HG03039 (cell line): ENCODE results near the gene ADGRB2.

ENCODE experiments used
- ATAC-seq: cut with Tn5 transposase; IDR thresholded peaks from one replicate; pipeline ENCODE4 v1.9.1; 2021; ENCODE audit warnings: mild to moderate bottlenecking, moderate library complexity; ENCODE audit not compliant: unreplicated experiment

ADGRB2 gene

DNA sequence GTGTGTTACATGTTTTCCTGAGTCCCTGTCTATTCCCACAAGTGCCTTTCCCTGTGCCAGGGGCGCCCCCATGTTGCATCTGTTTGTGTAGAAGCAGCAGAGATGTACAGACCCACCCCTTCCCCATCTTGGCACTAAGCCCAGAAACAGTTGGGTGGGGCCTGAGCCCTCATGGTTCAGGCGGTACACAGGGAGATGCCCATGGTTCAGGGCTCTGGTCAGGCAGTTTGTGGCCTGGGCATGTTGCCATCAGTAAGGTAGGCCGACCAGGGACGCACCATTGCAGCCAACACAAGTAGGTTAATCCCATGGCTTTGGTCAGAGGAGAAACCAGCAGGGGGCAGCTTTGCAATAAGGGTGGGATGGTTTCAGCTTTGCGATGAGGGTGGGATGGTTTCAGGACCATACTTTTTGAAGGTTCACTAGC, 914 bp upstream of the ADGRB2 start:
- ATAC-seq = no peak

DNA sequence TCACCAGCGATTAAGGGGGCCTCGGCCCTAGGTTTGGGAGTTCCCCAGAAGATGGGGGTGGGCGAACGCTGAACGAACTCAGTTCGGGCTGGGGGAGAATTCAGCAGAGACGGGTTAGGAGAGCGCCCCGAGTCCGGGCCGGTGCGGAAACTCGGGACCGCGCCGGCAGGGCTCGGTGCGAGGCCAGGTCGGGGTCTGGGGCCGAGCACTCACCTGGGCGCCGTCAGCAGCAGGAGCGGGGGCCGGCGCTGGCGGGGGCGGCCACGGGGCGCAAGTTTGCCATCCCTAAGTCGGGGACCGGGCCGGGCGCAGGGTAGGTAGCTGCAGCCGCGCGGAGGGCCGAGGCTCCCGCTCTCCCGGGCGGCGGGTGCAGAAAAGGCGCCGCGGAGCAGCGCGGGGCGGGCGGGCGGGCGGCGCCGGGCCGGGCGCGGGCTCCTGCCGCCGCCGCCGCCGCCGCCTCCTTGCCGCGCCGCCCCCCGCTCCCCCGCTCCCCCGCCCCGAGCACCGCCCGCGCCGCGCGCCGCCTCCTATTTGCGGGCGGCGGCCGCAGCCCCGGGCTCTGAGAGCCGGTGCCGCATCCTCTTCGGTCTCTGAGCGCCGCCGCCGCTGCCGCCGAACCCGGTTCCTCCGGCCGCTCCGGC, 349 bp downstream of the ADGRB2 start:
- ATAC-seq = no peak

DNA sequence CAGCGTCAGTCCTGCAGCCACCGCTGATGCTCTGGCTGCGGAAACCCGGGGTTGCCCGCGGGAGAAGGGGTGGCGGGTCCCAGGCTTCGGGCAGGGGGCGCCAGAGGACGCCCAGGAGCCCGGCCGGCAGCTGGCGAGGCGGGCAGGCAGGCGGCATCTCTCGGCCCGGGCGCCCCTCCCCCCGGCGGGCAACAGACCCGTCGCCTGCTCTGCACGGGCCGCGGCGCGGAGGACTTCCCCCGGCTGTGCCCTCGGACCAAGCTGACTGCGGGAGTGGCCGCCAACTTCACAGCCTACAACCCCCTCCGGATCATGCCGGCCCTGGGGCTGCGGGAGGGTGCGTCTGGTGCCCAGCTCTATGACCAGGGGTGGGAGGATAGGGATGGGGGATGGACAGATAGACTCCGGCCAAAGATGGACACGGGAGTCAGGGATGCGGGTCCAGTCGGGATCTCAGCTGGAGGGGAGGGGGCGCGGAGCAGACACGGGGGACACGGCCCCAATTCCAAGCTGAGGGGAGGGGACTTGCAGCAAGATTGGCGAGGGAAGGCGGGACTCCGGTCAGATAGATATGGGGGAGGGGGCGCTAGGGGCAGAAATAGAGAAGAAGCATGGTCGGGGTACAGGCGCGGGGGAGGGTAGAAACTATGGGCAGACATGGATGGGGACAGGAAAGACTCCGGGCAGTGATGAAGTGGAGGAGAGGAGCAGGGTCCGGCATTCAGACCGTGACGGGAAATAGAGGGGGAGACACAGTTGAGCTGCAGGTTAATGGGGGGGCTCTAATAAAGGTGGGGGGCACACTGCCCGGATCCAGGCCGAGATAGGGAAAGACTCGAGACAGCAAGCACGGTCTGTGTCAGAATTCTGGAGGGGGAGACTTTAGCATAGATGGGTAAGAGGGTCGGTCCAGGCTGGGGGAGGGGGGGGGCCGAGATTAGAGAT, 1.1 kb downstream of the ADGRB2 start:
- ATAC-seq = no peak

DNA sequence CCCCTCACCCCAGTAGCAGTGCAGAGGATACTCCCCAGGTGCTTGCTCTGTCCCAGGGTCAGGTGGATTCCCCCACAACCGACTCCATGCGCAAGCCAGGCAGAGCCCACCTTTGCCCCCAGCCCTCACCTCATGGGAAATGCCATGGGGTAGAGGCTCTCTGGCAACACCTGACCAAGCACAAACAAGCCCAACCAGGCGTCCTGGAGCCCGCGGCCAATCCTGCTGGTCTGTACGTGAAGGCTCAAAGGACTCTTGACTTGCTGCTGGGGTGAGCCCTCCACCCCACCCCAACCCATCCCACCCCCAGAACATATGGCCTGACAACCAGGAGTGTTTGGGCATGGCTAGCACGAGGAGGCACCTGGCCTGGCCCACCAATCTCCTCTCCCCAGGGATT, 1.8 kb downstream of the ADGRB2 start:
- no peak for ATAC-seq

DNA sequence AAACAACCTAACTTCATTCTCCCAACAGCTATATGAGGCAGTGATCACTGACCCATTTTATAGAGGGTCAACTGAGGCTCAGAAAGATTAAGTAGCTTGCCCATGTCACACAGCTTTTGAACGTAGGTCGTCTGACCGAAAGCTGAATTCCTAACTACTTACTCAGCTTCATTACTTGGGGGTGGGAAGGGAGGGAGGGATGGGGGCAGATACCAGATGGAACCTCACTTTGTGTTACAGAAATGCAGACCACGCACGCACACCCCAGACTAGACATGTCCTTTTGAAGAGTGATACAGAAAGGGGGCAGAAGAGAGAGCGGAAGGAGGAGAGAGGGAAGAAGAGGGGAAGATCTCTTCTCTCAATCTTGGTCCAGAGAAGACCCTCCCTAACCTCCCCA, 2.3 kb downstream of the ADGRB2 start:
- ATAC-seq = no peak

DNA sequence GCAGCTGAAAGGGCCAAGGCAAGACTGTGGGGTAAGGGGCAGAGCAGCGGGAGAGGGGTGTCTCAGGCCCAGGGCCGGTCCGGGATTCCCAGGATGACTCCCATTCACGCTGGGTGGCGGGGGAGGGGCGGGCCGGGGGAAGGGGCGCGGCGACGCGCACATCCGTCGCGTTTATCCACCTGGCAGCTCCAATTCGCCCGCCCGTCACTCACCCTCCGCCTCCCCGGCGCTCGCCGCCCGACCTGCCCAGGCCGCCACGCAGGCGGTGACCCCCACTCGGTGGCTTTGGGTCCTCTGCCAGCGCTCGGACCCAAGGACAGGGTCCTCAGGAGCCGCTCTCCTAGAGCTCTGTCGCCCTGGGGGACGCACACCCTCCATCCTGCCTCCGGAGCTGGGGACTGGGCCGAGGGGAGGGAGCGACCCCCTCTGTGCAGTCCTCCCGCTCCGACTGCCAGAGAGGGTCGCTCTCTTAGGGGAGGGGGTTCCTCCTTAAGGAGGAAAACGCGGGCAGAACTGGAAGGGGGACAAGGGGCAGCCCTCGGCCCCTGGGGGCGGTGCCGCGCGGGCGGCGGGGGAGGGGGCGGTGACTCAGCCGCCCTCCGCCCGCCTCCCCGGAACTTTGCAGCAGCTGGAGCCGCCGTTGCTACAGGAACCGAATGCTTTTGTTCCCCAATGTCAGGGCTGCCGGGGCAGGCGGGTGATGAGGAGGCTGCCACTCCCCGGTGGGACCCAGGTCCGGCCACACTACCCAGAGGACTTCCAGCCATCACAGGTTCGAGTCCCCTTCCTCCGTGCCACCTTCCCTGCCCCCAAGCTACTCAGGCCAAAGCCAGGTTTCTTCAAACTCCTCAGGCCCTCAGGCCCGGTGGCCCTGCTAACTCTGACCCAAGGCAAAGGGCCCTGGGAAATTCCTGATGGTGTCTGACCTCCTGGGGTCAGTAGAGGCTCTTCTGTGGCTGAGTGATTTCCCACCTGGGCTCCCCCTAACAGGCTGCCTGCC, 3.4 kb downstream of the ADGRB2 start:
- ATAC-seq = no peak

DNA sequence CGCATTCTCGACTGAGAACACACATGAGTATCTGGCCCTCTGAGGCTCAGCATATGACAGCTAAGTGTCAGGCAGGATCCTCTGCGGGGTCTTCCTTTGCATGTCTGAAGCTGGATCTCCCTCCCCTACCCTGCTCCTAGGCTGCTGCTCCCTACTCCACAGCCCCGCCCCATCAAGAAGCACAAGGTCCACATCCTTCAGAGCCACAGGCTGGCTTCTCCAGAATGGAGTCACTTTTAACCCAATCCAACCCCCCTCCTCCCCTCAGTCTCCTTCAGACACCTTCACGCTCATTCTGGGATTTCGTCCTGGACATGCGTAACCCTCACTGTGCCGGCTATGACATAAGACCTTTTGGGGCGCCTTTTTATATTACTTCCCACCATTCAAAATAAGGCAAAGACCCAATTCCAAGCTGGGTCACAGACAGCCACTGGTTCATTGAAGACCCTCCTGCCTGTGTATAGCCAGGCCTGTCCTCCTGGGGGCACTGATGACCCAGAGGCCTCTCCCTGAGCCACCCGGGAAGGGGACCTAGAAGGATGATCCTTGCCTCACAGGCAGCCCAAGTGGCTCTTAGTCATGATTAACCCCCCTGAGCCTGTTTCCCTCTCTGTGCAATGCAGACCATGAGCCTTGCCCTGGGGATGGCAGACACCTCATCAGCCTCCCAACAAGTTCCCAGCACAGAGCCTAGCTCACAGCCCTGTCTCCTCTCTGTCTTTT, 4.7 kb downstream of the ADGRB2 start:
- ATAC-seq = no peak

DNA sequence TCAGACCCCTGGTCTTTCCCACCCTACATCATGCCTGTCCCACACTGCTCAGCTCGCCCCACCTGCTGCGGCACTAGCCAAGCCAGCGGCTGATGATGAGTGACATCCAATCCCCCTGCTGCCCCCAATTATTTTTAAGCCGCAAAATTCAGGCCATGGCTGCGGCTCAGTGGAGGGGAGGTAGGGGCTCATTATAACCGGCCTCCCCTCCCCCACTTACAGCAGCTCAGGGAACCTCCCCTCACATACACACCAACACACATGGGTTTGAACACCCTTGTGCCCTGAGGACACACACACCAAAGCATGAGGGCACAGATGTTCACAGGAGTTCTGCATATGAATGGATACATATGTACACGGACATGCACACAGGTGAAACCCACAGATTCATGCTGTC, 5.3 kb downstream of the ADGRB2 start:
- no peak for ATAC-seq

DNA sequence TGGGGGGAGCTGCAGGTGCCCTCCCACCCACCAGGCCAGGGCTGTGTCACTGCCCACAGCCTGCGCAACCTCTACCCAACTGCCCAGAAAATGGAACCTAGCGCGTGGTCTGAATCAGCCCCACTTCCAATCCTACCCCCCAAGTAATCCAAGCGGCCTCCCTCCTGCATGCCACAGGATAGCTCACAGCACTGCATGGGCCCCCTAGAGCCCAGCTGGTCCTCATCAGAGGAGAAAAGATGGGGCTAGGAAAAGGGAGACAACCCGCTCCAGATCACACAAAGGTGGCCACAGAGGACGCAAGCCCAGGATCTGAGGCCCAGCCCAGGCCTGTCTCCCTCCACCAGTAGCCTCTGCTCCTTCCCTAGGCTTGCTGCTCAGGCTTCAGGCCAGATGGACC, 6.2 kb downstream of the ADGRB2 start:
- ATAC-seq = no peak

DNA sequence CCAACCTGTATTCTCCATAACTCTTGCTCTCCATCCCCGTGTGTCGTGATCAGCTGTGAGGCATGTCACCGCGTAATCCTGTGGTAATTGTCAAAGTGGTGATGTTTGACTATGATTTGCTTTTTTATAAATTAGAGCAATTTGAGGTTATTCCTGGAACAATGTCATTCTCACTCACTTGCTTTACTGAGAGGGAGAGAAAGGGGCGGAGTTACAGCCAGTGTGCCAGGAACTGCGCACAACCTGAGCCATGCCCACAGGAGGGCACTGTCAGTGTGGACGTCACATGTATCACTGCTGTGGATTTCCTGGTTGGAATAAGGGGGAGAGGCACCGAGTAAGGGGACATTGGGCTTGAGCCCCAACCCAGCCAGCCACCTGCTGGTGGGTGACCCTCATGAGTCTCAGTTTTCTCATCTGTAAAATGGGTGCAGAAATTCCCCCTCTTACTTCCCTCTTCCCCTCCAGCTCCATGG, 6.9 kb downstream of the ADGRB2 start:
- no peak for ATAC-seq

DNA sequence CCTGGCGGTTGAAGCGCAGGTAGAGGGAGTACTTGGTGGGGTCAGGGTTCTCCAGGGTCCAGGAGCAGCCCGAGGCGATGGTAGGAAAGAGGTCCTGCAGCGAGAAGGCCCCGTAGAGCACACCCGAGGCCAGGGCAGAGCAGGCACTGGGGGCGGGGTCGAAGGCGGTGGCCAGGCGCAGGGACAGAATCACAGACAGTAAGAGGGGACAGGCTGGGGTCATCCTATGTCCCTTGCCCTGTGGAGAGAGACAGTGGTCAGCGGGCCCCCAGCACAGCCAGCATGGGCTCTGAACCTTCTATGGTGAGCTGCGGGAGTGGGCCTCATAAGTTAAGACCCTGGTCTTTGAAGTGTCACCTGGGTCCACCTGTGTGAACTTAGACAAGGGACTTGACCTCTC, 7.6 kb downstream of the ADGRB2 start:
- ATAC-seq = no peak

DNA sequence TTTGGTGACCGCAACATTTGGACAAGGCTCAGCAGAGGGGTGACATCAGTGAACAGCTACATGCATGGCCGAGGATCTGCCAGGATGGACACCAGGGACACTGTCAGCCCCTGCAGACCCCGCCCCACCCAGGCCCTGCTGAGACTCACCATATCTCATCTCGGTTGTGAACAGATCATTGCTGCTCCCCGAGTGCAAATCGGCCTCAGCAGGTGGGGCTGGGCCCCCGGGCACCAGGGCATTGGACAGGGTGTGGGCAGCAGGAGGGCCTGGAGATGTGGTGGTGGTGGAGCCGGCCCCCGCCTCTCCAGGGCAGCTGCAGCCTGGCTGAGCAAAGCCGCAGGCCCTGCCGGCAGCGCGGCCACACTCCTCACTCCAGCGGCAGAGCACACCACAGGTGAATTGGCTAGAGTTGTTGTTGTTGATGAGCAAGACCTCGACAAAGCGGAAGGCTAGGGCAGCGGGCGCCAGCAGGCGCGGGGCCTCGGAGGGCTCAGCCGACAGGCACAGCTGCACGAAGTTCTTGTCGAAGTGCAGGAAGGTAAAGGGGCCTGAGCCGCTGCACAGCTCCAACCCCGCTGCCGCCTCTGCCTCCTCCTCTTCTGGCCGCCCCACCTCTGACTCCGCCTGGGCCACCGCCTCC, 8.2 kb downstream of the ADGRB2 start:
- ATAC-seq = no peak

DNA sequence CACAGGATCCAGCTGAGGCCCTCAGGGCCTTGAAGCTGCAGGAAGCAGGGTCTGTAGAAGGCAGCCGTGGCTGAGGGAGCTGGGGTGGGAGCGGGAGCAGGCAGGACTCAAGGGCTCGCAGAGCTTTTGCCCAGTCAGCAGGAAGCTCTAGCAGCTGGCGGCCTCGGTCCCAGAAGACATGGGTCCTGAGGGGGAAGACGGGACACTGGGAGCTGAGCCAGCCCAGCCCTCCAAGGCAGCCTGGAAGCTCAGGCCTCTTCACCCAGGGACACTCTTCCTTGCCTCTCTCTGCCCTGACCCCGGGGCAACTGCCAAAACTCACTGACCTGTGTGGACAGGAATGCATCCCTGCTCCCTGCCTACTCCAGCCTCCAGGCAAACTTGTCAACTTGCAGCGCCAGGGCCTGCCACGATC, 8.9 kb downstream of the ADGRB2 start:
- no peak for ATAC-seq

DNA sequence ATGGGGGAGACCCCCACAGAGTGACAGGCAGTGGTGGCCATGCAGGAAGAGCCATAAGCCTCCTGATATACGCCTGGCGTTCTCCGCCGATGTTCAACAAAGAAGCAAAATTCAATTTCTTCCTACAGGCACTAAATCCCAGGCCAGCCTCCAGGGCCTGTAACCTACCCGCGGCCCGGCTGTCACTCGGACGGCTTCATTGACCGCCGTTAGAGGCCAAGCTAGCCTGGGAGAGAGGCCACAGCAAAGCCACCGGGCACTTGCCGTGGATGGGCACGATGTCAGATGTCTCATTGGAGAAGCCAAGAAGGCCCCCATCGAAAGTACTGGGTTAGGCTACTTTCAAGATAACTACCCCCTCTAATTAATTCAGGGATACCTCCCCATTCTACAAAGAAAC, 9.7 kb downstream of the ADGRB2 start:
- no peak for ATAC-seq

DNA sequence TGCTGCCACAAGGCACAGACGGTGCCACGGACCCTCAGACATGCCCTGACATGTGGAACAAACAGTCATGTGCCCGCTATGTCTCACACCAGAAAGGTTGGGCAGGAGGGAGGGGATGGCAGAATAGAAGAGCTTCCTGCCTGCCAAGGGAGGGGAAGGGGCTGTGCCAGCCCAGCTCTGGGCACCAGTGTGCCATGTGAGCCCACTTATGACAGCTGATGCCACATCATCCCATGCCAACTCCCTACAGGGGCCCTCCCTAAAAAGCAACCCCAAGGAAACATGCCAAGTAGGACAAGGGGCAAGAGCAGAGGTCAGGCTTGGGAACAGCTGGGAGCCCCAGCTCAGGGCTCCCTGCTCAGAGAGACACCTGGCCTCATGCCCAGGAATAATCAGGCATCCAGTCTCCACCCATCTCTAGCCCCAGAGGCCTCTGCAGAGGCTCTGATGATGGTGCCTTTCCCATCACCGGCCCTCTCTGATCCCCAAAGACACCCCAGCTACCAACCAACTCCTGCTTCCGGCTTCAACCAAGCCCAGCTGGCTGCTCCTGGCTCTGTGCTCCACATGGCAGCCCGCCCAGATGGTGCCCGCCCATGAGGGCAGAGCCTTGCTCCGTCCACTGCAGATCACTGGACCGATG, 10.3 kb downstream of the ADGRB2 start:
- ATAC-seq = no peak

DNA sequence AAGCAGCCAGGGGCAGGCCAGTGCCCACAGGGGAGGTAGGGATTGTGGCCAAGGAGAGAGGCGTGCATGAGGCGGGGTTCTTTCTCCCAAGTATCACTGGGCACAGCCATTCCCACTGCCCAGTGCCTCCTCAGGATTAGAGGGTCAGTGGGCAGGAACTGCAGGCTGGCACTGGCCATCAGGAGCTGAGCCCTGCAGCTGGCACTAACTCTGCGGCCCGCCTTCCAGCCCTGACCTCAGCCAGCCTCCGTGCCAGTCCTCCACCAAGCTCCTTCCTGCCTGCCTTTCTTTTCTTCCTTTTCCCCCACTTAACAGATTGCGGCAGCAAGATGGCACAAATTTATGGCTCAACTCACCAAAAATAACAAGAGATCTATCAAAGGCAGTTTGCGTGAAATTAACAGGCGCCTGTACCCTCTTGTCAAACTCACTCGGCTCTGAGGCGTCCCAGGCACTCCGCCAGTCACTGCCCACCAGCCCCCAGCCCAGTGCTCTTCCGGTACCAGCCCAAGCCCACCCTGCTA, 11.1 kb downstream of the ADGRB2 start:
- no peak for ATAC-seq

DNA sequence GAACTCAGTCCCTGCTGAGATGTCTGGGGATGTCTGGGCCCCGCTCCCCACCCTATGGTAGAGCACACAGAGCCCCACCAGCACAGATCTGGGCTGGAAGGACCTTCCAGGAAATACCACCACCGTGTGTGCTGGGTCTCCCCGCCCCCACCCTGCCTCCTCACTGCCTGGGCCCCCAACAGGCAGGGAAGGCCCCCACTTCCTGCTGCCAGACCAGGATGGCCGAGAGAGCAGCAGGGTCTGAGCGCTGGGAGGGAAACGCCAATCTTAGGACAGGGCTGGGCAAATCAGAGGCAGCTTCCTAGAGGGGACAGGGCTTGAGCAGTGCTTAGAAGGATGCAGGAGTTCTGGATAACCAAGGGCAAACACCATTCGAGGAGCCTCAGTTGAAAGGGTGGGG, 11.9 kb downstream of the ADGRB2 start:
- ATAC-seq = no peak

DNA sequence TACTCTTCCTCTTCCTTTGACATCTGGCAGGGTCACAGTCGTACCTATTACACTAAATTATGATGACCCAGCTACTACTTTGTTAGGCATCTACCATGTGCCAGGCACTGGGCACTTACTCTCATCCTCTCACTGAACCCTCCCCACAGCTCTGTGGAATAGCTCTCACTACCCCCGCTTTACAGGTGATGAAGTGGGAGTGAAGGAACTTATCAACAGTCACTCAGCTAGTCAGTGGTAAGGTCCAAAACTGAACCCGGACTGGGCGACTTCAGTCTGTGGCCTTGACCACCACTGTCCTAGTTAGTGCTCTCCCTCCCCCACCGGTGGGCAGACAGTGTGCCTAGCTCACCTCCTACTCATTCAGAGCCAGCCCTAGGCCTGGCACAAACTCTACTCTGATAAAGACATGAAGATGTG, 12.3 kb downstream of the ADGRB2 start:
- ATAC-seq = no peak

DNA sequence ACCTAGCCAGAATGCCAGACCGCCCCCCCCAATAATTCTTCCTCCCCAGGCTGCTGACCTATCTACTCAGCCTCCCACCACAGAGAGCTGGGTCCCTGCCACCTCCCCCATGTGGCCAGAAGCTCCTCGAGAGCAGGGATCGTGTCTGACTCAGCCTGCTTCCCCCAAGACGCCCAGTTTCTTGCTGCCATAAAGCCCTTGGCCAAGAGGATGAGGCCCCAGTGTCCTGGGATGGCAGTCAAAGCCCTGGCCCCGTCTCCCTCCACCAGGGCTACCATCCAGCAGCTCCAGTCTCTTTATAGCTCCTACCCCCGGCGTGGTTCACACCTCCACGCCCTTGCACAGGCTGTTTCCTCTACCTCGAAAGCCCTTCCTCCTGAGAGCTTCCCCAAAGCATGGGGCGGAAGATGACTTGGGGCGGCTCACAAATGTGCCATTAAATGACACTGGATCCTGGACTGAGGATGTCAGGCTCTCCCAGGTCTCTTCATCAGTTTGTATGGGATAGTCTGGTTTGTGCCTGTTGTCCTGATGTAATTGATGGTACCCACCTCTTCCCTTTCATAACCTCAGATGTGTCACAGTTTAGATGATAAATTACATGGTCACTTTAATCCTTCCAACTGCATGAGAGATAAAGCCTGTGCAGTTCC, 13.2 kb downstream of the ADGRB2 start:
- ATAC-seq = no peak
